Vagina (tissue), 2 donors: ENCODE measurements around the gene RHEBL1.

Experiments used
- POLR2A ChIP-seq, 2 donors: fragments of 450-650 bp; IDR thresholded peaks; one replicate each; pipeline ENCODE4 v1.6.1; 2017; ENCODE audit warnings: antibody characterized with exemption in 2 of 2, mild to moderate bottlenecking in 2 of 2, moderate library complexity in 2 of 2
- POLR2AphosphoS5 ChIP-seq, 2 donors: sonication (generic); formaldehyde crosslinking; IDR thresholded peaks; one replicate each; pipeline ENCODE4 v1.9.0; 2017; ENCODE audit warnings: antibody characterized with exemption in 2 of 2, mild to moderate bottlenecking in 2 of 2, low read depth in 1 of 2; ENCODE audit not compliant: insufficient read depth in 1 of 2
- TF ChIP-seq, protein P1 (sequence below), 3 experiments: fragments of 450-650 bp in 2 of 3; fragments of 200-600 bp in 1 of 3; sonication (generic) in 1 of 3; IDR thresholded peaks; one replicate each; pipeline ENCODE4 v1.5.1; 2017 to 2019; ENCODE audit warnings: antibody characterized with exemption in 3 of 3, mild to moderate bottlenecking in 2 of 3, moderate library complexity in 2 of 3

- TF ChIP-seq POLR2A (IDR thresholded peaks at IDR 0.05) (no peak), POLR2AphosphoS5 (IDR thresholded peaks at IDR 0.05; ENCODE audit: insufficient read depth in 1 of 2, low read depth in 1 of 2) (no peak)
- TF ChIP-seq, protein P1, sequence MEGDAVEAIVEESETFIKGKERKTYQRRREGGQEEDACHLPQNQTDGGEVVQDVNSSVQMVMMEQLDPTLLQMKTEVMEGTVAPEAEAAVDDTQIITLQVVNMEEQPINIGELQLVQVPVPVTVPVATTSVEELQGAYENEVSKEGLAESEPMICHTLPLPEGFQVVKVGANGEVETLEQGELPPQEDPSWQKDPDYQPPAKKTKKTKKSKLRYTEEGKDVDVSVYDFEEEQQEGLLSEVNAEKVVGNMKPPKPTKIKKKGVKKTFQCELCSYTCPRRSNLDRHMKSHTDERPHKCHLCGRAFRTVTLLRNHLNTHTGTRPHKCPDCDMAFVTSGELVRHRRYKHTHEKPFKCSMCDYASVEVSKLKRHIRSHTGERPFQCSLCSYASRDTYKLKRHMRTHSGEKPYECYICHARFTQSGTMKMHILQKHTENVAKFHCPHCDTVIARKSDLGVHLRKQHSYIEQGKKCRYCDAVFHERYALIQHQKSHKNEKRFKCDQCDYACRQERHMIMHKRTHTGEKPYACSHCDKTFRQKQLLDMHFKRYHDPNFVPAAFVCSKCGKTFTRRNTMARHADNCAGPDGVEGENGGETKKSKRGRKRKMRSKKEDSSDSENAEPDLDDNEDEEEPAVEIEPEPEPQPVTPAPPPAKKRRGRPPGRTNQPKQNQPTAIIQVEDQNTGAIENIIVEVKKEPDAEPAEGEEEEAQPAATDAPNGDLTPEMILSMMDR (IDR thresholded peaks at IDR 0.05) = no peak
These were observed 24.0 kb upstream of the RHEBL1 start for GRCh38 chr12:49093792-49094159.
